Activated CD8-positive, alpha-beta T cell treated with anti-CD3 and anti-CD28 coated beads for 36 hours (primary cell): ENCODE results near the gene ZC3H12C. TPM values are rescaled to one million over a fixed set of nuclear protein-coding genes. Genes with fewer than 3 reads are reported as not detected.

Experiments
- ATAC-seq: fragments of 200-7000 bp; cut with Tn5 transposase; one replicate; pipeline ENCODE4 v1.10.0; 2021; ENCODE audit warnings: mild to moderate bottlenecking, moderate library complexity
- CTCF ChIA-PET: fragments of 350-600 bp; sonication (Branson Sonifier 250); formaldehyde crosslinking; loops from one replicate; lab custom pipeline; 2021; ENCODE audit warnings: antibody characterized with exemption; lab: Charles Lee
- POLR2A ChIA-PET: fragments of 350-600 bp; sonication (Branson Sonifier 250); formaldehyde crosslinking; loops from one replicate; lab custom pipeline; 2021; ENCODE audit warnings: antibody characterized with exemption; lab: Charles Lee
- DNase-seq: peaks from one replicate; pipeline ENCODE4 v3.0.0-alpha.2; 2020
- H3K27ac Mint-ChIP-seq: one replicate; pipeline ENCODE4 v1.8.0; 2021; ENCODE audit warnings: mild to moderate bottlenecking, mixed read lengths
- H3K27me3 Mint-ChIP-seq: one replicate; pipeline ENCODE4 v1.8.0; 2021; ENCODE audit warnings: mixed read lengths
- H3K36me3 Mint-ChIP-seq: one replicate; pipeline ENCODE4 v1.8.0; 2021; ENCODE audit warnings: low read depth, mixed read lengths
- H3K4me1 Mint-ChIP-seq: one replicate; pipeline ENCODE4 v1.8.0; 2021; ENCODE audit warnings: low read depth, mixed read lengths
- H3K4me3 Mint-ChIP-seq: one replicate; pipeline ENCODE4 v1.8.0; 2021; ENCODE audit warnings: mild to moderate bottlenecking, moderate library complexity, mixed read lengths
- H3K9me3 Mint-ChIP-seq: one replicate; pipeline ENCODE4 v1.8.0; 2021; ENCODE audit warnings: mixed read lengths
- CTCF ChIP-seq: fragments of 200-600 bp; IDR thresholded peaks from one replicate; pipeline ENCODE4 v1.8.0; 2022; ENCODE audit warnings: antibody characterized with exemption, mild to moderate bottlenecking
- intact Hi-C: fragments of 100-400 bp; cut with micrococcal nuclease; formaldehyde crosslinking; loops from one replicate; pipeline ENCODE4 v1.10.0; 2022
- total RNA-seq, 2 experiments: library from RNA; stranded (reverse); gene quantifications; one replicate each; pipeline ENCODE4 v1.2.3, GENCODE V29; 2021

Gene ZC3H12C
- total RNA-seq, 2 experiments from 2014 or later: 0.40 to 0.45 TPM

DNA sequence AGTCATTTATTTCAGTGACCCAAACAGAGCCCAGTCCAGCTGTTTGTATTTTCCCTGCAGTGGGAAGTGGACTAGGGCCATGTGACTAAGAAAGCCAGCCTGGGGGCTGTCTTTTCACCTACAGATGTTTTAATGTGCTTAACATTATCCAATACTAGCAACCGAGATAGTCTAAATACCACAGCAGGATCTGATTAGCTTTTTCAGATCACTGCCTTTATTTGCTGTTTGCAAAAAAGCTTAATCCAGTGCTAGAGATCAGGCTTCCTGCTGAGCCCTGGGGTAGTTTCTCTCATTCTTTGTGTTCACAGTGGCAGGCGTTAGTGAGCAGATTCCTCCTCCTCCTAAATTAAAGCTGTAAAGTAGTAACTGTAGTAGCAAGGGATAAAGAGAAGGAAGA is 35.0 kb downstream of the ZC3H12C start:
- Mint-ChIP-seq H3K4me3 (no peak overlapping the region), H3K9me3 (no peaks in the 10 kb centered on the region), H3K27me3 (peaks cover 4% of the 10 kb centered on the region), H3K36me3 (no peaks in the 10 kb centered on the region), H3K4me1 (no peaks in the 10 kb centered on the region), H3K27ac (no peak overlapping the region)
- intact Hi-C loops: no loop called here
- ATAC-seq (no peak), DNase-seq (no peak)
- CTCF ChIA-PET: interaction anchor here (0.8 to 1.2 kb wide), 2 partner anchors 44 to 305 kb away, joined by 3 read pairs; no protein-coding TSS in a partner anchor
- TF ChIP-seq CTCF: no peak
- POLR2A ChIA-PET: no interaction called here

DNA sequence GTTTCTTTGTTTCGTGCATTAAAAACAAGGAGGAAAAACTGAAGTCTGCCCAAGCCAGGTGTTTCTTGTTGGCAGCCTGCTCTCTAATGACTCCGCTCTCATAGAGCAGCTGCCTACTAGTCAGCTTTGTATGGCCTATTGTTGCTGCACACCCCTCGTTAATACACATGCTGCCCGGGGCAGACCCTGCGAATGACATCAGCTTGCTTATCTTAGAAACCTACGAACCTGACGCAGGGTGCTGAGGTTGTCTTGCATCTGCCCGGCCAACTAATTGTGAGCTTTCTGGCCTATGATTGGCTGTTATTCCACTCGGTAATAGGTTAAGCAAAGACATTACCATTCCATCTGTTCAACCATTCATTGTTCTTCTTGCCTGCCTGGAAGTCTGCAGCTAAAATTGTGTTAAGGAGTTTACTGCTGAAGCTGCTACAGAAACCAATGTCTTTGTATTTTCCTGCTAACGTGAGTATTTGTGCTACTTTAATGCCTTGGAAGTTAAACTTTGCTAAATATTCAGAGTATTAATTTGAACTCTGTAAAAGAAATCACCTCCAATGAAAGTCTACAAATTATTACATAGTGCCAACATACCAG is 37.5 kb downstream of the ZC3H12C start:
- TF ChIP-seq CTCF: no peak
- ATAC-seq: no peak
- no peak overlapping the region for H3K27ac Mint-ChIP-seq
- no peaks in the 10 kb centered on the region for H3K4me1 Mint-ChIP-seq
- peaks cover 2% of the 10 kb centered on the region for H3K27me3 Mint-ChIP-seq
- H3K9me3 Mint-ChIP-seq: no peaks in the 10 kb centered on the region
- no peak overlapping the region for H3K4me3 Mint-ChIP-seq
- intact Hi-C loops: no loop called here
- H3K36me3 Mint-ChIP-seq: no peaks in the 10 kb centered on the region
- ChIA-PET POLR2A (no interaction called here), CTCF (interaction anchor here (1.4 kb wide), 1 partner anchor 17 kb away, joined by 4 read pairs; no protein-coding TSS in a partner anchor)
- no peak for DNase-seq

- no peaks in the 10 kb centered on the region for H3K36me3 Mint-ChIP-seq
- H3K9me3 Mint-ChIP-seq: no peaks in the 10 kb centered on the region
- CTCF ChIA-PET: interaction anchor here (1.4 kb wide), 1 partner anchor 17 kb away, joined by 4 read pairs; no protein-coding TSS in a partner anchor
- no peak overlapping the region for H3K4me3 Mint-ChIP-seq
- DNase-seq (no peak), ATAC-seq (no peak)
- intact Hi-C loops: no loop called here
- no peak overlapping the region for H3K27ac Mint-ChIP-seq
- POLR2A ChIA-PET: no interaction called here
- H3K27me3 Mint-ChIP-seq: peaks cover 2% of the 10 kb centered on the region
- no peak for TF ChIP-seq CTCF
- H3K4me1 Mint-ChIP-seq: no peaks in the 10 kb centered on the region
These were observed 38.4 kb downstream of the ZC3H12C start for GRCh38 chr11:110131386-110132123.

DNA sequence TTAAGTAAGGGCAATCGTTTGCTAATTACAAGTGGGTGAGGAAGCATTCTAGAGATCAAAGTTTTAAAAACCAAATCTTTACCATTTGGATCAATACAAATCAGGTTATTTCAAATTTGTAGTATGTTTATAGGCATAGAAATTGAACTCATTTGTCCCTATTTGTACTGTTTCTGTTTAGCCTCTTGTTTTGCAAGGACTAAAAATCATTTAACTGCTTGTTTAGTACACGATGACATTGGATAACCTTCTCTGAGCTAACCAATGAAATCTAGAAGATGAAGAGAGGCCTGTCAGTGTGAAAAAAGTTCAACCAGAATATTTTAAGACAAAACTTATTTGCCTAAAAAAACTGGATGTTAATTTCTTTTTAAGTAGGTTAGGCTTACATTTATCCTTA is 40.0 kb downstream of the ZC3H12C start:
- intact Hi-C loops: no loop called here
- ATAC-seq (no peak), DNase-seq (no peak)
- CTCF ChIA-PET: no interaction called here
- Mint-ChIP-seq H3K4me1 (no peaks in the 10 kb centered on the region), H3K27ac (no peak overlapping the region), H3K4me3 (no peak overlapping the region), H3K36me3 (no peaks in the 10 kb centered on the region), H3K9me3 (no peaks in the 10 kb centered on the region), H3K27me3 (peaks cover 2% of the 10 kb centered on the region)
- POLR2A ChIA-PET: no interaction called here
- no peak for TF ChIP-seq CTCF

DNA sequence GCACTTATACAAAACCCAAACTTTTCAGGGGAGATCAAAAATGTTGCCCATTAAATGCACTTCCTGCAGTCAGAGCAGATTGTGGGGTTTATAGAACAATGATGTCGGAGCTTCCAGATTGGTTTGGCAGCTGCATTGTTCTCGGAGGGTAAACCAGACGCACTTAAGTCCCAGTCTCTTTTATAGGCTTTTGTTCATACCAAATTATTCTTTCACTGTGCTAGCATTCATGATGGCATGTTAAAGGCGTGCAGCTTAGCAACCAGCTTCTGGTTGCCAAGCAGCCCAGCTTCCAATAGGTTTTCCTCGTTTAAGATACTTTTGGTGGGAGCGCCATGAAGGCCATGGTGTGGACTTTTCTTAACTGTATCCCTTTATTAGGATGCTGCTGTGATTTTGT is 40.9 kb downstream of the ZC3H12C start:
- intact Hi-C loops: no loop called here
- no peaks in the 10 kb centered on the region for H3K4me1 Mint-ChIP-seq
- DNase-seq (no peak), ATAC-seq (no peak)
- no peak for TF ChIP-seq CTCF
- H3K27me3 Mint-ChIP-seq: peaks cover 2% of the 10 kb centered on the region
- ChIA-PET POLR2A (no interaction called here), CTCF (interaction anchor here (1.3 kb wide), 2 partner anchors 24 to 38 kb away, joined by 3 to 4 read pairs; no protein-coding TSS in a partner anchor)
- no peak overlapping the region for H3K4me3 Mint-ChIP-seq
- H3K36me3 Mint-ChIP-seq: no peaks in the 10 kb centered on the region
- H3K27ac Mint-ChIP-seq: no peak overlapping the region
- H3K9me3 Mint-ChIP-seq: no peaks in the 10 kb centered on the region
